ENCODE measurements around the gene SMIM34. TPM values are rescaled to one million over a fixed set of nuclear protein-coding genes. Genes with fewer than 3 reads are reported as not detected.
"Not testable (repeated sequence)": the region's sequence is repeated elsewhere in the genome, so short reads cannot be mapped to it uniquely, and the experiment has no call there.

The SMIM34 gene
- total and polyA plus RNA-seq, 2 of the 4 experiments (the other 2 are of a cell fraction), result not detected

DNA sequence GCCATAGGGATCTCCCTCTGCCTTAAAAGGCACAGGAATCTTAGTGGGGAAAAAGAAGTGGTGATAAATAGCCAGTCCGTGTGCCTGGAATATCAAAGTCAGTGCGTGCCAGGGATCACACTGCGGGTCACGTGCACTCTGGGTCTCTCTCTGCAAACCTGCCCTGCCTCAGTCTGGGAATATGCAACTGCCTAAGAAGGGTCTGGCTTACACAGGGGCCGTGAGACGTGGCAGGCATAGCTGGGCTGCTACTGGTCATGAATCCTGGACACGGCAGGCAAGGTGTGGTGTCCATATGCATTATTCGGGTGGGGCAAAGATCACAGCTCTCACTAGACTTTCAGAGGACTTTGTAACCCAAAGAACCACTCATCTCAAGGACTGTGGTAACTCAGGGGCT lies 23.3 kb upstream of the SMIM34 start:
- H3K27ac ChIP-seq (ENCODE audit: insufficient read depth, low read length); H3K9ac ChIP-seq (ENCODE audit: low read depth, low read length); DNase-seq; H2BK5ac ChIP-seq (ENCODE audit: low read depth, low read length, poor library complexity, severe bottlenecking); H3K79me1 ChIP-seq (ENCODE audit: low read depth in 1 of 2, low read length in 2 of 2); H3K56ac ChIP-seq (ENCODE audit: extremely low read depth, insufficient read depth, low read length); H3K9me1 ChIP-seq (ENCODE audit: insufficient read depth, low read length); BruUV-seq (replicated peaks); POLR2A ChIA-PET (ENCODE audit: unreplicated experiment); ATAC-seq (ENCODE audit: low read depth); H2AFZ ChIP-seq (replicated peaks; ENCODE audit: low read length, poor library complexity); H2BK20ac ChIP-seq (ENCODE audit: low read depth, low read length); H3K14ac ChIP-seq (replicated peaks; ENCODE audit: low read depth, low read length); H4K91ac ChIP-seq (ENCODE audit: insufficient read depth, low read depth, low read length); H2BK120ac ChIP-seq (ENCODE audit: low read depth, low read length); CTCF ChIA-PET; dilution Hi-C loops (cut with HindIII; ENCODE audit: low sequenced_read_pairs, unreplicated experiment); H3K4me1 ChIP-seq (ENCODE audit: control insufficient read depth, insufficient read depth, low read length); H2AK5ac ChIP-seq (ENCODE audit: low read depth, low read length); H3K4me3 ChIP-seq (ENCODE audit: insufficient read depth, low read depth, low read length); H3K18ac ChIP-seq (ENCODE audit: low read depth, low read length); H3K4me2 ChIP-seq (ENCODE audit: low read depth, low read length); H3K23ac ChIP-seq (ENCODE audit: low read depth, low read length); H3K4ac ChIP-seq (ENCODE audit: low read depth, low read length); H4K20me1 ChIP-seq (ENCODE audit: insufficient read depth, low read length); H2AK9ac ChIP-seq (replicated peaks; ENCODE audit: low read depth, low read length, poor library complexity); H3K27me3 ChIP-seq (ENCODE audit: control insufficient read depth, insufficient read depth, low read length); intact Hi-C loops (cut with micrococcal nuclease); H3K36me3 ChIP-seq (ENCODE audit: control insufficient read depth, insufficient read depth, low read length); H2BK15ac ChIP-seq (ENCODE audit: low read depth, low read length); H4K8ac ChIP-seq (ENCODE audit: low read depth in 2 of 2, low read length in 2 of 2); H4K5ac ChIP-seq (ENCODE audit: low read depth, low read length); in situ Hi-C loops (cut with MboI; ENCODE audit: low sequenced_read_pairs); H3K9me3 ChIP-seq (ENCODE audit: control insufficient read depth, insufficient read depth, low read length): not testable (repeated sequence)
- no CpG with 5 or more reads among the region's 8 CpGs for WGBS, 2 experiments (ENCODE audit: extremely low coverage in 2 of 2, insufficient read length in 1 of 2)

GRCh38 chr21:34443486-34443885 lies 19.7 kb upstream of the SMIM34 start:
- H3K27ac ChIP-seq (ENCODE audit: insufficient read depth, low read length); H3K14ac ChIP-seq (replicated peaks; ENCODE audit: low read depth, low read length); H3K9me1 ChIP-seq (ENCODE audit: insufficient read depth, low read length); H2AK9ac ChIP-seq (replicated peaks; ENCODE audit: low read depth, low read length, poor library complexity); in situ Hi-C loops (cut with MboI; ENCODE audit: low sequenced_read_pairs); BruUV-seq (replicated peaks); H3K4me1 ChIP-seq (ENCODE audit: control insufficient read depth, insufficient read depth, low read length); H2BK120ac ChIP-seq (ENCODE audit: low read depth, low read length); H3K27me3 ChIP-seq (ENCODE audit: control insufficient read depth, insufficient read depth, low read length); H2AK5ac ChIP-seq (ENCODE audit: low read depth, low read length); H3K36me3 ChIP-seq (ENCODE audit: control insufficient read depth, insufficient read depth, low read length); H4K5ac ChIP-seq (ENCODE audit: low read depth, low read length); H3K9ac ChIP-seq (ENCODE audit: low read depth, low read length); H2BK15ac ChIP-seq (ENCODE audit: low read depth, low read length); H2BK5ac ChIP-seq (ENCODE audit: low read depth, low read length, poor library complexity, severe bottlenecking); H4K91ac ChIP-seq (ENCODE audit: insufficient read depth, low read depth, low read length); H2BK20ac ChIP-seq (ENCODE audit: low read depth, low read length); intact Hi-C loops (cut with micrococcal nuclease); H3K56ac ChIP-seq (ENCODE audit: extremely low read depth, insufficient read depth, low read length); H3K9me3 ChIP-seq (ENCODE audit: control insufficient read depth, insufficient read depth, low read length); H3K23ac ChIP-seq (ENCODE audit: low read depth, low read length); POLR2A ChIA-PET (ENCODE audit: unreplicated experiment); H4K8ac ChIP-seq (ENCODE audit: low read depth in 2 of 2, low read length in 2 of 2); H3K18ac ChIP-seq (ENCODE audit: low read depth, low read length); DNase-seq; H3K4me2 ChIP-seq (ENCODE audit: low read depth, low read length); H3K4ac ChIP-seq (ENCODE audit: low read depth, low read length); H3K79me1 ChIP-seq (ENCODE audit: low read depth in 1 of 2, low read length in 2 of 2); H4K20me1 ChIP-seq (ENCODE audit: insufficient read depth, low read length); H3K4me3 ChIP-seq (ENCODE audit: insufficient read depth, low read depth, low read length); dilution Hi-C loops (cut with HindIII; ENCODE audit: low sequenced_read_pairs, unreplicated experiment); H2AFZ ChIP-seq (replicated peaks; ENCODE audit: low read length, poor library complexity); CTCF ChIA-PET: not testable (repeated sequence)
- WGBS, 2 experiments (ENCODE audit: extremely low coverage in 2 of 2, insufficient read length in 1 of 2), result no CpG with 5 or more reads among the region's 4 CpGs
- ATAC-seq (ENCODE audit: low read depth), result peak; percentile 60; the same call in 1 of the 2 replicates
